Activated naive CD4-positive, alpha-beta T cell treated with anti-CD3 and anti-CD28 coated beads for 36 hours (primary cell): ENCODE data around the gene RAD23B. TPM values are rescaled to one million over a fixed set of nuclear protein-coding genes. Genes with fewer than 3 reads are reported as not detected.
"Not testable (repeated sequence)": the region's sequence is repeated elsewhere in the genome, so short reads cannot be mapped to it uniquely, and the experiment has no call there.

Experiments
- CTCF ChIA-PET: fragments of 350-600 bp; sonication (Branson Sonifier 250); formaldehyde crosslinking; loops from one replicate; lab custom pipeline; 2021; ENCODE audit warnings: antibody characterized with exemption; lab: Charles Lee
- DNase-seq: peaks from one replicate; pipeline ENCODE4 v3.0.0-alpha.2; 2020
- H3K27ac Mint-ChIP-seq: one replicate; pipeline ENCODE4 v1.8.0; 2021; ENCODE audit warnings: mild to moderate bottlenecking, mixed read lengths
- H3K27me3 Mint-ChIP-seq: one replicate; pipeline ENCODE4 v1.8.0; 2021; ENCODE audit warnings: low read depth, mixed read lengths
- H3K36me3 Mint-ChIP-seq: one replicate; pipeline ENCODE4 v1.8.0; 2021; ENCODE audit warnings: low read depth, mixed read lengths
- H3K4me1 Mint-ChIP-seq: one replicate; pipeline ENCODE4 v1.8.0; 2021; ENCODE audit warnings: low read depth, mixed read lengths
- H3K4me3 Mint-ChIP-seq: one replicate; pipeline ENCODE4 v1.8.0; 2021; ENCODE audit warnings: mild to moderate bottlenecking, moderate library complexity, mixed read lengths
- H3K9me3 Mint-ChIP-seq: one replicate; pipeline ENCODE4 v1.8.0; 2021; ENCODE audit warnings: mixed read lengths
- intact Hi-C: fragments of 100-400 bp; cut with micrococcal nuclease; formaldehyde crosslinking; loops from one replicate; pipeline ENCODE4 v1.15.1; 2023
- total RNA-seq, 2 experiments: library from RNA; stranded (reverse); gene quantifications; one replicate each; pipeline ENCODE4 v1.2.3, GENCODE V29; 2021

RAD23B gene
- total RNA-seq, 2 experiments from 2014 or later: 106 to 109 TPM

DNA sequence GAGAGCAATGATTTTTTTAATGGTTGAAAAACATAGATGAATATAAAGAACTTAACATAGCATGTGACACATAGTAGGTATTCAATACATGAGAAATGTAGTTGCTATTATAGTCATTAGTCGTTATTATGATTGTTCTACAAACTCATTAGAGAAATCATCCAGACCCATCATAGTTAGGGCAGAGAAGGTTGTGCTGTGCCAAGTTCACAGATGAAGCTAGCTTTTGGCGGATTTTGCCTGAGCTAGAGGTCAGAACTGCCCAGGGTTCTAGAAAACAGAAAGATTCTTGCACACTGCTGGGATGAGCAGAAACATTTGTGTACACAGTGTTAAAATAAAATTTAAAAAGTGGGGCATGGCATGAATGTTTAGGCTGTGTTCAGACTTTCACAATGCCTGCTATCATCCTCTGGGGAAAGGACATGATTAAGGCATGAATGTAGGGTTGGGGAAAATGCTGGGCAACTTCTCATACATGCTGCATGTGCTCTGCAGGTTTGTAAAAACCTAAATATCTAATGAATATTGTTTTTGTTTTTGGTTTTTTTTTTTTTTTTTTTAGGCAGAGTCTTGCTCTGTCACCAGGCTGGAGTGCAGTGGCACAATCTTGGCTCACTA is 33.3 kb upstream of the RAD23B start:
- Mint-ChIP-seq H3K36me3 (no peaks in the 10 kb centered on the region), H3K9me3 (no peaks in the 10 kb centered on the region), H3K27me3 (peaks cover 9% of the 10 kb centered on the region), H3K4me1 (peaks cover 5% of the 10 kb centered on the region), H3K4me3 (no peak overlapping the region), H3K27ac (no peak overlapping the region)
- intact Hi-C loops: loop anchor here (2.0 kb wide), 1 partner anchor 17 kb away; no protein-coding TSS in a partner anchor
- DNase-seq: no peak
- CTCF ChIA-PET: no interaction called here

DNA sequence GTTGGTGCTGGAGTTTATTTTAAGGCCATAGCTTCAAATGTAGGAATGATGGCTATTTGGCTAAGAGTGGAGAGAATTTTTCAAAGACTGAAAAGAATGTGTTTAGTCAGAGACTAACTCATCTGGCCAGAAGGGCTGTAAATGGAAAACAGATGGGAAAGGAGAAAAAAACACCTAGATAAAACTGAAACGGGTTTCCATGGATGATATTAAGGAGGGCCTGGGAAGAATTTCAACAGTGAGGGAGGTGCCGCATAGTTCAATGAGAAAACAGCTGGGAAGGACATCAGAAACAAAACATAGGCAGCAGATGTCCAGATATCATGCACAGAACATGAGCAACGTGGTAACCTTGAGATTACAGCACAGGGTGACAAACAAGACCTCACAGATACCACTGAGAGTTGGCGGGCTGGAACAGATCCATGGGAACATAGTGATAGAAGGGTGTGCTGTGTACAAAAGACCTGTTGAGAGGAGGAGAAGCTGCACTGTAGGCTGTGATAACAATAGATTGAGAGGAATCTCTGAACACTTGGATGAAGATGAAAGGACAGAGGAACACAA is 31.2 kb upstream of the RAD23B start:
- no peak for DNase-seq
- no peaks in the 10 kb centered on the region for H3K4me1 Mint-ChIP-seq
- no peaks in the 10 kb centered on the region for H3K36me3 Mint-ChIP-seq
- no peak overlapping the region for H3K4me3 Mint-ChIP-seq
- CTCF ChIA-PET: no interaction called here
- H3K9me3 Mint-ChIP-seq: no peaks in the 10 kb centered on the region
- H3K27ac Mint-ChIP-seq: no peak overlapping the region
- intact Hi-C loops: loop anchor here (2.0 kb wide), 1 partner anchor 15 kb away; no protein-coding TSS in a partner anchor
- H3K27me3 Mint-ChIP-seq: peaks cover 12% of the 10 kb centered on the region

DNA sequence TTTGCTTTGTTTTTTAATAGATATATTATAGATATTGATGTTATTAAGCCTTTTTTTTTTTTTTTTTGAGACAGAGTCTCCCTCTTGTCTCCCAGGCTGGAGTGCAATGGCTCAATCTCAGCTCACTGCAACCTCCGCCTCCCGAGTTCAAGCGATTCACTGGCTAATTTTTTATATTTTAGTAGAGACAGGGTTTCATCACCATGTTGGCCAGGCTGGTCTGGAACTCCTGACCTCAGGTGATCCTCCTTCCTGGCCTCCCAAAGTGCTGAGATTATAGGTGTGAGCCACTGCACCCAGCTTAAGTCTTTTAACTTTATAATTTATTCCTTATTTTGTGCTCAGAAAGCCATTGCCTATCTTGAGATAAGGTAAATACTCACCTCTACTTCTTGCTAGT is 24.2 kb upstream of the RAD23B start:
- intact Hi-C loops: no loop called here
- no peaks in the 10 kb centered on the region for H3K9me3 Mint-ChIP-seq
- no peak for DNase-seq
- H3K27ac Mint-ChIP-seq: no peak overlapping the region
- no peaks in the 10 kb centered on the region for H3K36me3 Mint-ChIP-seq
- CTCF ChIA-PET: interaction anchor here (0.6 kb wide), 1 partner anchor 21 kb away, joined by 4 read pairs; no protein-coding TSS in a partner anchor
- H3K4me1 Mint-ChIP-seq: no peaks in the 10 kb centered on the region
- no peak overlapping the region for H3K4me3 Mint-ChIP-seq
- H3K27me3 Mint-ChIP-seq: peaks cover 6% of the 10 kb centered on the region

DNA sequence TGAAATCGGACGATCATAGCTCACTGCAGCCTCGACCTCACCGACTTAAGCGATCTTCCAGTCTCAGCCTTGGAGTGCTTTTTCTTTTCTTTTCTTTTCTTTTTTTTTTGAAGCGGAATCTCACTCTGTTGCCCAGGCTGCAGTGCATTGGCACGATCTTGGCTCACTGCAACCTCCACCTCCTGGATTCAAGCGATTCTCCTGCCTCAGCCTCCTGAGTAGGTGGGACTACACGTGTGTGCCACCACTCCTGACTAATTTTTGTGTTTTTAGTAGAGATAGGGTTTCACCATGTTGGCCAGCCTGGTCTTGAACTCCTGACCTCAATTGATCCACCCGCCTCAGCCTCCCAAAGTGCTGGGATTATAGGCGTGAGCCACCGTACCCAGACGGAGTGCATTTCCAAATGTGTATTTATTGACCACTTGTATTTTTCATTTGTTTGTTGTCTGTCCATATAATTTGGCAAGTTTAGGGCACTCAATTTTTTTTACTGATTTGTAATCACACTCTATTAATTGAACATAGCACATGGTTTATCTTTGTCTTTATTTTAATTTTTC is 23.2 kb upstream of the RAD23B start:
- H3K4me3 Mint-ChIP-seq, H3K27me3 Mint-ChIP-seq, DNase-seq, H3K4me1 Mint-ChIP-seq, H3K9me3 Mint-ChIP-seq, H3K36me3 Mint-ChIP-seq, intact Hi-C loops, H3K27ac Mint-ChIP-seq: not testable (repeated sequence)
- CTCF ChIA-PET: interaction anchor here (1.1 kb wide), 1 partner anchor 25 kb away, joined by 3 read pairs; no protein-coding TSS in a partner anchor

DNA sequence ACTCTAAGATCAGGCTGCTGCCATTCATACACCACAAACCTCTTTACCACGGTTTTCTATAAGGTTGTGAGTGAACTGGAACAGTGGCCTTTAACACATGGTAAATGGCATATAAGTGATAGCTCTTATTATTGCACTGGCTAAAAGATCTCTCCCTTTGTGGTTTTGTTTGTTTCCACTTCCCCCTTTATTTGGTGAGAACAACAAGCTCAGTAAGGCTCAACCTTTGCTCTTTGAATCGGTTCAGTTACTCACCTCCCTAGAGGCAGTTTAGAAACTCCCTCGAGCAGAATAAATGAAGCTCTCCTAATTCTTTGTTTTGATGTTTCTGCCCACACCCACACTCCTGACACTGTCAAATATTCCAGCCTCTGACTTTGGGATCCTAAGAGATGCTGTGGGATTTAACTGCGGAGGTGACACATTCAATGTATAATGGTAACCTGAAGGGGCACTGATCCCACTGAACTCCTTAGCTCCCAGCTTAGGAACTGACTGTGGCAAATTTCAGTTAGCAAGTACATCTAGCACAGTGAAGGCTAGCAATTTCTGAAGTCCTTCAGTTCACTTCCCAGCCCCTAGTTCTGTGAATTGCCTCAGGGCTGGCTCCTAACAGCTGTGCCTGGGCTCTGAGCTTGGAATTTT is 22.5 kb upstream of the RAD23B start:
- no peak overlapping the region for H3K27ac Mint-ChIP-seq
- peaks cover 2% of the 10 kb centered on the region for H3K36me3 Mint-ChIP-seq
- peaks cover 5% of the 10 kb centered on the region for H3K9me3 Mint-ChIP-seq
- CTCF ChIA-PET: interaction anchor here (0.6 to 1.1 kb wide), 4 partner anchors 13 to 97 kb away, joined by 3 to 4 read pairs (median 3); no protein-coding TSS in a partner anchor
- no peaks in the 10 kb centered on the region for H3K4me1 Mint-ChIP-seq
- DNase-seq: no peak
- intact Hi-C loops: no loop called here
- H3K27me3 Mint-ChIP-seq: peaks cover 3% of the 10 kb centered on the region
- no peak overlapping the region for H3K4me3 Mint-ChIP-seq

DNA sequence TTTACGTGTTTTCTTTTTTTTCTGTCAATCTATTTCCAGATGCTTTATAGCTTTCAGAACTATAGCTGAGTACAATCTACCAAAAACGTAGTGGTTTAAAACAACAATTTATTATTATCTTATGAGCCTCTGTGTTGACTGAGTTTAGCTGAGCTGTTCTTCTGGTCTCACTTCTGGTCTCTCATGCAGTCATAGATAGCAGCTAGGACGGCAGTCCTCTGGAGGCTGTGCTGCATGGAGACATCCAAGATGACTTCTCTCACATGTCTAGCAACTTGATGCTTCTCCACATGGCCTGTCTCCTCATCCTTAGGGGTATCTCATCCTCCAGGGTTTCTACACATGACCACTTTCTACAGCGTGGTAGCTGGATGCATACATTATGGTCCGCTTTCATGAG is 22.0 kb upstream of the RAD23B start:
- Mint-ChIP-seq H3K27me3 (peaks cover 3% of the 10 kb centered on the region), H3K27ac (no peak overlapping the region), H3K36me3 (peaks cover 2% of the 10 kb centered on the region), H3K4me1 (no peaks in the 10 kb centered on the region), H3K9me3 (peaks cover 5% of the 10 kb centered on the region), H3K4me3 (no peak overlapping the region)
- CTCF ChIA-PET: interaction anchor here (0.8 to 1.0 kb wide), 2 partner anchors 12 to 80 kb away, joined by 3 to 4 read pairs; no protein-coding TSS in a partner anchor
- intact Hi-C loops: no loop called here
- no peak for DNase-seq

DNA sequence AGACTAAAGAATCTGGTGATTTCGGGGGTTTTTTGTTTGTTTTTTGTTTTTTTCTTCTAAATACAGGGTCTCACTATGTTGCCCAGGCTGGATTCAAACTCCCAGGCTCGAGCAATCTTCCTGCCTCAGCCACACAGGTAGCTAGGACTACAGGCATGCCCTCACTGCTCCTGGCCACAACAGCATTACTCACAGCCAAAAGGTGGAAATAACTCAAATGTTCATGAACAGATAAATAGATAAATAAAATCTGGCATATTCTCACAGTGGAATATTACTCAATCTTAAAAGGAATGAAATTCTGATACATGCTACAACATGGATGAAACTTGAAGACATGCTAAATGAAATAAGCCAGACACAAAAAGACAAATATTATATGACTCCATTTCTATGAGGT is 19.8 kb upstream of the RAD23B start:
- no peak for DNase-seq
- intact Hi-C loops: no loop called here
- Mint-ChIP-seq H3K27me3 (peaks cover 3% of the 10 kb centered on the region), H3K27ac (no peak overlapping the region), H3K4me3 (no peak overlapping the region), H3K4me1 (no peaks in the 10 kb centered on the region), H3K9me3 (peaks cover 5% of the 10 kb centered on the region), H3K36me3 (peaks cover 2% of the 10 kb centered on the region)
- CTCF ChIA-PET: no interaction called here

DNA sequence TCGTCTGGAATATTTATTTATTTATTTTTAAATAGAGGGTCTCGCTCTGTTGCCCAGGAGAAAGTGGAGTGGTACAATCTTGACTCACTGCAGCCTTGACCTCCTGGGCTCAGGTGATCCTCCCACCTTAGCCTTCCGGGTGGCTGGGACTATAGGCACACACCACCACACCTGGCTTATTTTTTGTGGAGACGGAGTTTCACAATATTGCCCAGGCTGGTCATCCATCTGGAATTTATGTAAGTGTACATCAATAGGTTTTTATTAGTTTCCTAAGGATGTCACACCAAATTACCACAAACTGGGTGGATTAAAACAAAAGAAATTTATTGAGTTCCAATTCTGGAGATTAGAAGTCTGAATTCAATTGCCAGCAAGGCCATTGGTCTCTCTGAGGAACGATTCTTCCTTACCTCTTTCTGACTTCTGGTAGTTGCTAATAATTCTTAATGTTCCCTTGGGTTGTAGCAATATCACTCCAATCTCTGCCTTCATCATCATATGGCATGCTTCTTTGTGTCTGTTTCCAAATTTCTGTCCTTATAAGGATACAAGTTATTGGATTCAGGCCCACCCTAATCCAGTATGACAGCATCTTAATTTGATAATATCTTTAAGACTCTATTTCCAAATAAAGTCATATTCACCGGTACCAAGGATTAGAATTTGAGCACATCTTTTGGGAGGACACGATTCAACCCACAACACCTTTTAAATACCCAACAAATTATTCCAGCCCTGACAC is 16.3 kb upstream of the RAD23B start:
- Mint-ChIP-seq H3K27me3 (no peaks in the 10 kb centered on the region), H3K36me3 (peaks cover 2% of the 10 kb centered on the region), H3K4me3 (no peak overlapping the region), H3K27ac (no peak overlapping the region), H3K4me1 (no peaks in the 10 kb centered on the region), H3K9me3 (peaks cover 5% of the 10 kb centered on the region)
- CTCF ChIA-PET: no interaction called here
- intact Hi-C loops: loop anchor here (2.0 kb wide), 1 partner anchor 16 kb away; no protein-coding TSS in a partner anchor
- no peak for DNase-seq

DNA sequence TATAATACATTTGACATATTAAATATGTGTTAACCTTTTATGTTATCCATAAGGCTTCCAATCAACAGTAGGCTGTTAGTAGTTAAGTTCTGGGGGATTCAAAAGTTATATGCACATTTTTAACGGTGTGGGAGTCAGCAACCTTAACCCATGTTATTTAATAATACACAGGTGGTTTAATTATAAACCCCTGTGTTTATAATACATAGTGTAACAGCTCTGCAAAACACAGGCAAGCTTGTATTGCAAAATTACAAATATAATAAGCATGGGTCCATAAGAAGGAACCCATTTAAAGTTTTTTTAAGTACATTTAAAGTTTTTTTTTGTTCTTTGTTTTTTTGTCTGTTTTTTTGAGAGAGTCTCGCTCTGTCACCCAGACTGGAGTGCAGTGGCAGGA is 14.5 kb upstream of the RAD23B start:
- CTCF ChIA-PET: interaction anchor here (1.2 kb wide), 1 partner anchor 73 kb away, joined by 4 read pairs; no protein-coding TSS in a partner anchor
- H3K27ac Mint-ChIP-seq: no peak overlapping the region
- DNase-seq: no peak
- H3K4me3 Mint-ChIP-seq: no peak overlapping the region
- intact Hi-C loops: no loop called here
- peaks cover 2% of the 10 kb centered on the region for H3K36me3 Mint-ChIP-seq
- H3K27me3 Mint-ChIP-seq: peaks cover 3% of the 10 kb centered on the region
- H3K4me1 Mint-ChIP-seq: no peaks in the 10 kb centered on the region
- H3K9me3 Mint-ChIP-seq: peaks cover 5% of the 10 kb centered on the region

DNA sequence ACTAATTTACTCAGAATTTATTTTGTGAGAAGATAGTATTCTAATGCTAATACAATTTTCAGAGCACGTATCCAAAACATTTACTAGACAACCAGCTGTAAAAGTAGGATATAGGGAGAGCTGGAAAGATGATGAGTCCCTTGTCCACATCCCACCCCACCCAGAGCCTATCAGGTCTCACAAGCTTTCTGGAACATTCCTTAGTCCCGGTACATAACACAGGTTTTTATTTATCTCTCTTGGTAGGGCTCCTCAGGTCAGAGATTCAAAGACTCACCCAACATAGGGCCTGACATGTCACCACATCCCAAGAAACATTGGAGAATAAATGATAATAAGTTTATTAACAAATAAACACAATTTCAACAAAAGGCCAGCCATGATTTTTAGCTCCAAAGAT is 13.8 kb upstream of the RAD23B start:
- Mint-ChIP-seq H3K4me3 (no peak overlapping the region), H3K4me1 (no peaks in the 10 kb centered on the region), H3K9me3 (peaks cover 5% of the 10 kb centered on the region), H3K36me3 (peaks cover 2% of the 10 kb centered on the region), H3K27ac (no peak overlapping the region), H3K27me3 (peaks cover 8% of the 10 kb centered on the region)
- intact Hi-C loops: no loop called here
- CTCF ChIA-PET: interaction anchor here (1.2 kb wide), 1 partner anchor 72 kb away, joined by 4 read pairs; no protein-coding TSS in a partner anchor
- no peak for DNase-seq

DNA sequence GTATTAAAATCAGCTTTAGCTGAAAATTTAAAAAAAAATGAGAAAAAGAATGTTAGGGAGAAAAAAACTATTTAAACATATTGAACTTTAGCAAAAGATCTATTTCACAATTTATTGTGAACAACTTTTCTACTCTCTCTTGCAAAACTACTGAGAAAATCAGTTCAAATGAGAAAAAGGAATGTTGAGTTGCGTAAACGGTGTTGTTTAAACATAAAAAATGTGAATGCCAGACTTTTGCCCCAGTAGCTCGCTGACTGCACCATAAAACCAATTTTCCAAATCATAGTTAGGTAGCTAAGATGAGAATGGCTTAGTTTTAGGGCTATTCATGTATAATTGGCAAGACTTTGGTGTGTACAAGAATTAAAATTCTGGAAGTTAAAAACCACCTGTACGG is 13.4 kb upstream of the RAD23B start:
- Mint-ChIP-seq H3K4me3 (no peak overlapping the region), H3K4me1 (no peaks in the 10 kb centered on the region), H3K27me3 (peaks cover 8% of the 10 kb centered on the region), H3K36me3 (peaks cover 2% of the 10 kb centered on the region), H3K9me3 (peaks cover 5% of the 10 kb centered on the region), H3K27ac (no peak overlapping the region)
- intact Hi-C loops: no loop called here
- DNase-seq: no peak
- CTCF ChIA-PET: interaction anchor here (0.6 to 1.2 kb wide), 3 partner anchors 32 to 124 kb away, joined by 3 to 4 read pairs (median 4); no protein-coding TSS in a partner anchor

DNA sequence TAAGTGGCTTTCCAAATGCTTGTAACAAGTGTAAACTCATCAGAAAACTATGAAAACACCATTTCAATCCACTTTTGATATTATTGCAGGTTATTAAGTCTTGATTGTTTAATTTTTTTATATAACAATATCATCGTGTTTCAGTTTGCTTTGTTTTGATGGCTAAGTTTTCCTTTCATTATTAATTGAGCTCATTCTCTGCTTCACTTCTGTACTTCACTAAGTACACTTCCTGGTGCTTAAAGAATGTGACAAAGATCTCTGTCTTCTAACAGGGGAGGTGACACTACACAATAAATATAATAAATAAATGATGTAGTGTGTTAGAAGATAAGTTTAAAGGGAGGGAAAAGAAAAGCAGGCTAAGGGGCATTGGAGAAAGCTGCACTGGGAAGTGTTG is 13.0 kb upstream of the RAD23B start:
- Mint-ChIP-seq H3K4me3 (no peak overlapping the region), H3K9me3 (peaks cover 3% of the 10 kb centered on the region), H3K27ac (no peak overlapping the region), H3K27me3 (peaks cover 9% of the 10 kb centered on the region), H3K36me3 (no peaks in the 10 kb centered on the region), H3K4me1 (no peaks in the 10 kb centered on the region)
- intact Hi-C loops: no loop called here
- DNase-seq: no peak
- CTCF ChIA-PET: interaction anchor here (0.6 to 1.2 kb wide), 3 partner anchors 32 to 124 kb away, joined by 3 to 4 read pairs (median 4); no protein-coding TSS in a partner anchor
